ENCODE measurements around the gene CTXND2. TPM values are rescaled to one million over a fixed set of nuclear protein-coding genes. Genes with fewer than 3 reads are reported as not detected.
A peak's percentile ranks its signal among the peaks of the same experiment; 100 is the strongest.

The CTXND2 gene
- total RNA-seq, 1 donor from 2014 or later = not detected

- H3K4me1 ChIP-seq = no peaks in the 10 kb centered on the region
- H3K9me3 ChIP-seq = no peaks in the 10 kb centered on the region
- no peak for ATAC-seq
- DNase-seq = no peak
- no peak overlapping the region for H3K27ac ChIP-seq
- intact Hi-C loops (cut with DNase I) = no loop called here
- no peaks in the 10 kb centered on the region for H3K27me3 ChIP-seq
- no peaks in the 10 kb centered on the region for H3K36me3 ChIP-seq
- no peak for TF ChIP-seq CTCF (IDR thresholded peaks at IDR 0.05)
- H3K4me3 ChIP-seq = no peak overlapping the region
Measured at GRCh38 chr1:150912623-150913022, 25.7 kb downstream of the CTXND2 start.

GRCh38 chr1:150917387-150917786 lies 30.5 kb downstream of the CTXND2 start:
- Histone ChIP-seq H3K9me3 (no peaks in the 10 kb centered on the region), H3K4me3 (no peak overlapping the region), H3K27me3 (no peaks in the 10 kb centered on the region), H3K36me3 (no peaks in the 10 kb centered on the region), H3K4me1 (no peaks in the 10 kb centered on the region), H3K27ac (no peak overlapping the region)
- no peak for TF ChIP-seq CTCF (IDR thresholded peaks at IDR 0.05)
- intact Hi-C loops (cut with DNase I) = no loop called here
- ATAC-seq (no peak), DNase-seq (no peak)

GRCh38 chr1:150922519-150922975 lies 35.6 kb downstream of the CTXND2 start:
- Histone ChIP-seq H3K36me3 (peaks cover under 1% of the 10 kb centered on the region), H3K4me3 (no peak overlapping the region), H3K4me1 (peaks cover 7% of the 10 kb centered on the region), H3K27me3 (no peaks in the 10 kb centered on the region), H3K27ac (no peak overlapping the region), H3K9me3 (no peaks in the 10 kb centered on the region)
- DNase-seq (no peak), ATAC-seq (peak; percentile 57)
- peak; percentile 86 for TF ChIP-seq CTCF (IDR thresholded peaks at IDR 0.05)
- intact Hi-C loops (cut with DNase I) = loop anchor here (10.0 kb wide), 1 partner anchor 68 kb away; no protein-coding TSS in a partner anchor

- Histone ChIP-seq H3K9me3 (no peaks in the 10 kb centered on the region), H3K4me3 (peak overlapping the region; percentile 72), H3K27me3 (no peaks in the 10 kb centered on the region), H3K4me1 (peaks cover 15% of the 10 kb centered on the region), H3K27ac (peak overlapping the region; percentile 86), H3K36me3 (peaks cover 24% of the 10 kb centered on the region)
- no peak for TF ChIP-seq CTCF (IDR thresholded peaks at IDR 0.05)
- DNase-seq = no peak
- ATAC-seq = no peak
- intact Hi-C loops (cut with DNase I) = loop anchor here (10.0 kb wide), 1 partner anchor 70 kb away; no protein-coding TSS in a partner anchor
Measured at GRCh38 chr1:150925080-150925479, 38.1 kb downstream of the CTXND2 start.

- H3K4me1 ChIP-seq = peaks cover 15% of the 10 kb centered on the region
- intact Hi-C loops (cut with DNase I) = loop anchor here (10.0 kb wide), 1 partner anchor 71 kb away; no protein-coding TSS in a partner anchor
- H3K36me3 ChIP-seq = peaks cover 35% of the 10 kb centered on the region
- ATAC-seq (peak; percentile 99), DNase-seq (peak; percentile 98)
- peak within 1 kb of the TSS; percentile 72 for H3K4me3 ChIP-seq
- H3K27ac ChIP-seq = peak within 1 kb of the TSS; percentile 86
- H3K9me3 ChIP-seq = no peaks in the 10 kb centered on the region
- H3K27me3 ChIP-seq = no peaks in the 10 kb centered on the region
- no peak for TF ChIP-seq CTCF (IDR thresholded peaks at IDR 0.05)
Measured at GRCh38 chr1:150926097-150926741, 39.3 kb downstream of the CTXND2 start, which contains the start of gene SETDB1. Gene SETDB1, plus strand, starts transcription at chr1:150926363. Its CDS starts 1,352 bp downstream, at chr1:150927715.

Measured in upper lobe of right lung (tissue), 1 donor.